Subcutaneous abdominal adipose tissue (tissue), 5 donors: Measurements from ENCODE around the gene LSS.
"Not testable (repeated sequence)": the region's sequence is repeated elsewhere in the genome, so short reads cannot be mapped to it uniquely, and the experiment has no call there.

Experiments used
- H3K27ac ChIP-seq: one replicate; pipeline ENCODE4 v1.7.0; 2013; ENCODE audit warnings: low read depth, mild to moderate bottlenecking, inconsistent platforms, low read length, moderate library complexity
- H3K27me3 ChIP-seq, 5 donors: one replicate each; pipeline ENCODE4 v1.7.0; 2013; ENCODE audit warnings: low read length in 5 of 5, inconsistent platforms in 1 of 5; ENCODE audit not compliant: control insufficient read depth in 5 of 5, insufficient read depth in 4 of 5
- H3K36me3 ChIP-seq, 5 donors: one replicate each; pipeline ENCODE4 v1.7.0; 2013; ENCODE audit warnings: low read length in 5 of 5; ENCODE audit not compliant: control insufficient read depth in 5 of 5, insufficient read depth in 5 of 5
- H3K4me1 ChIP-seq, 5 donors: one replicate each; pipeline ENCODE4 v1.7.0; 2013; ENCODE audit warnings: low read length in 5 of 5, mild to moderate bottlenecking in 3 of 5, moderate library complexity in 1 of 5; ENCODE audit not compliant: control insufficient read depth in 5 of 5, insufficient read depth in 5 of 5
- H3K4me3 ChIP-seq, 5 donors: one replicate each; pipeline ENCODE4 v1.7.0; 2013; ENCODE audit warnings: low read length in 5 of 5, low read depth in 1 of 5
- H3K9ac ChIP-seq, 5 donors: one replicate each; pipeline ENCODE4 v1.7.0; 2013; ENCODE audit warnings: low read length in 5 of 5, mild to moderate bottlenecking in 4 of 5, moderate library complexity in 3 of 5
- H3K9me3 ChIP-seq, 5 donors: one replicate each; pipeline ENCODE4 v1.7.0; 2013; ENCODE audit warnings: low read length in 5 of 5; ENCODE audit not compliant: control insufficient read depth in 5 of 5
- donor health status: healthy.
- donor health status: healthy.
- donor health status: healthy.
- donor health status: healthy.
- donor health status: healthy.

The LSS gene

DNA sequence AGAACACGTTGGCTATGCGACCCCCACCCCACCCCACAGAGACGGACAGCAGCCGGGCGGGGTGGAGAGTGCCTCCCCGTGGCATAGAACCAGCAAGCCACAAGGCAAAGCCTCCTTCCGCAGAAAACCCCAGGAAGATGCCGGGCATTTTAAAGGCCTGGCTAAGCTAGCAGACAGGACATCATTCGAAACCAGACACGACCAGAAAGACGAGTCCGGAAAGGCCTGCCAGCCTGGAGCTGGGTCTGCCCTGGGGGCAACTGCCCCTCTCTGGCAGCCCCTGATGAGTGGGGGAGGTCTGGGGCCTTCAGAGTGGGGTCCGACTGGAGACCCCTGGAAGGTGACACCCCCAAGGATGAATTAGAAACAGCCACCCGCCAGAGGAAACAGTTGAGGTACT, 81.7 kb downstream of the LSS start:
- H3K36me3 ChIP-seq, result no peaks in the 10 kb centered on the region
- no peak overlapping the region for H3K9ac ChIP-seq
- H3K4me3 ChIP-seq, result no peak overlapping the region
- H3K4me1 ChIP-seq, result peaks cover 0 to 7% (median 4%) of the 10 kb centered on the region in 5 donors
- no peaks in the 10 kb centered on the region for H3K9me3 ChIP-seq
- peaks cover 0 to 9% (median 2%) of the 10 kb centered on the region in 5 donors for H3K27me3 ChIP-seq
- no peak overlapping the region for H3K27ac ChIP-seq

GRCh38 chr21:46145840-46146691, 82.5 kb downstream of the LSS start:
- H3K27ac ChIP-seq, result no peak overlapping the region
- no peaks in the 10 kb centered on the region for H3K9me3 ChIP-seq
- peaks cover 0 to 7% (median 4%) of the 10 kb centered on the region in 5 donors for H3K4me1 ChIP-seq
- H3K4me3 ChIP-seq, result no peak overlapping the region
- H3K9ac ChIP-seq, result no peak overlapping the region
- H3K27me3 ChIP-seq, result peaks cover 0 to 4% (median 2%) of the 10 kb centered on the region in 5 donors
- H3K36me3 ChIP-seq, result no peaks in the 10 kb centered on the region

GRCh38 chr21:46145159-46145839, 83.3 kb downstream of the LSS start:
- peaks cover 0 to 7% (median 4%) of the 10 kb centered on the region in 5 donors for H3K4me1 ChIP-seq
- no peak overlapping the region for H3K27ac ChIP-seq
- H3K4me3 ChIP-seq, result no peak overlapping the region
- H3K27me3 ChIP-seq, result peaks cover 0 to 5% (median 1%) of the 10 kb centered on the region in 5 donors
- no peaks in the 10 kb centered on the region for H3K36me3 ChIP-seq
- no peak overlapping the region for H3K9ac ChIP-seq
- no peaks in the 10 kb centered on the region for H3K9me3 ChIP-seq

DNA sequence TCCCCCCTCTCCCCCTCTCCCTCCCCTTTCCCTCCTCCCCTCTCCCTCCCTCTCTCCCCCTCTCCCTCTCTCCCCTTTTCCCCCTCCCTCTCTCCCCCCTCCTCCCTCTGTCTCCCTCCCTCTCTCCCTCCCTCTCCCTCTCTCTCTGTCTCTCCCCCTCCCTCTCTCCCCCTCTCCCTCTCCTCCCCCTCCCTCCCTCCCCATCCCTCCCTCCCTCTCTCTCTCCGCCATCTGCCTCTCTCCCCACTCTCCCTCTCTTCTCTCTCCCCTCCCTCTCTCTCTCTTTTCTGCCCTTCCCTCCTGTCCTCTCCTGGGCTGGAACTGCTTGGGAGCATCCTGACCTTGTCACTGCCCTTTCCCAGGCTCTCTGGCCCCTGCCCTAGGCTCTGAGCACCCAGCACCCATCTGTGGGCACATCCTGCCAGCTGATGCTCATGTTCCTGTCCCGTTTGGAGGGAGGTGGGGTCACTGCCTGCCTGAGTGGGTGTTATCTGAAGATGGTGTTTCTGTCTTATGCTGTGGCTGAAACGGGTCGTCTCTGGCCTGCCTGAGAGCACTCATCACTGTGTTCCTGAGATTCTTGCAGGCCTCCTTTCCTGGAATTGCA, 84.0 kb downstream of the LSS start:
- no peak overlapping the region for H3K27ac ChIP-seq
- H3K4me1 ChIP-seq, result peaks cover 0 to 7% (median 4%) of the 10 kb centered on the region in 5 donors
- H3K4me3 ChIP-seq, result no peak overlapping the region
- no peak overlapping the region for H3K9ac ChIP-seq
- H3K27me3 ChIP-seq, result peaks cover 0 to 12% (median 8%) of the 10 kb centered on the region in 5 donors
- H3K9me3 ChIP-seq, result no peaks in the 10 kb centered on the region
- H3K36me3 ChIP-seq, result no peaks in the 10 kb centered on the region

GRCh38 chr21:46142582-46143473, 85.7 kb downstream of the LSS start:
- Histone ChIP-seq H3K27ac (no peak overlapping the region), H3K36me3 (no peaks in the 10 kb centered on the region), H3K9ac (no peak overlapping the region), H3K4me1 (peaks cover 0 to 7% (median 4%) of the 10 kb centered on the region in 5 donors), H3K9me3 (no peaks in the 10 kb centered on the region), H3K27me3 (peaks cover 0 to 18% (median 11%) of the 10 kb centered on the region in 5 donors), H3K4me3 (no peak overlapping the region)

- no peak overlapping the region for H3K4me3 ChIP-seq
- no peak overlapping the region for H3K27ac ChIP-seq
- H3K9ac ChIP-seq, result no peak overlapping the region
- H3K27me3 ChIP-seq, result peaks cover 0 to 22% (median 16%) of the 10 kb centered on the region in 5 donors
- no peaks in the 10 kb centered on the region for H3K9me3 ChIP-seq
- H3K36me3 ChIP-seq, result no peaks in the 10 kb centered on the region
- peaks cover 0 to 7% (median 4%) of the 10 kb centered on the region in 5 donors for H3K4me1 ChIP-seq
Measured at GRCh38 chr21:46141767-46142581, 86.6 kb downstream of the LSS start.

DNA sequence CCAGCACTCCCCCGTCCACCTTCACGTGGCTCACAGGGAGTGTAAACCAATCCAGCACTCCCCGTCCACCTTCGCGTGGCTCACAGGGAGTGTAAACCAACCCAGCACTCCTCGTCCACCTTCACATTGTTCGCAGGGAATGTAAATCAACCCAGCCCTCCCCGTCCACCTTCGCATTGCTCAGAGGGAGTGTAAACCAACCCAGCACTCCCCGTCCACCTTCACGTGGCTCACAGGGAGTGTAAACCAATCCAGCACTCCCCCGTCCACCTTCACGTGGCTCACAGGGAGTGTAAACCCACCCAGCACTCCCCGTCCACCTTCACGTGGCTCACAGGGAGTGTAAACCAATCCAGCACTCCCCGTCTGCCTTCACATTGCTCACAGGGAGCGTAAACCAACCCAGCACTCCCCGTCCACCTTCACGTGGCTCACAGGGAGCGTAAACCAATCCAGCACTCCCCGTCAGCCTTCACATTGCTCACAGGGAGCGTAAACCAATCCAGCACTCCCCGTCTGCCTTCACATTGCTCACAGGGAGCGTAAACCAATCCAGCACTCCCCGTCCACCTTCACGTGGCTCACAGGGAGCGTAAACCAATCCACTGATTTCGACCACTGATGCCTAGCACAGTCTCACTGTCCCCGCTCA, 88.1 kb downstream of the LSS start:
- peaks cover 0 to 27% (median 19%) of the 10 kb centered on the region in 5 donors for H3K27me3 ChIP-seq
- not testable (repeated sequence) for H3K9me3 ChIP-seq, H3K4me3 ChIP-seq, H3K9ac ChIP-seq, H3K36me3 ChIP-seq, H3K4me1 ChIP-seq, H3K27ac ChIP-seq

GRCh38 chr21:46139686-46140085, 88.9 kb downstream of the LSS start:
- no peaks in the 10 kb centered on the region for H3K9me3 ChIP-seq
- no peaks in the 10 kb centered on the region for H3K36me3 ChIP-seq

More at GRCh38 chr21:46139686-46140085, 88.9 kb downstream of the LSS start:
- no peak overlapping the region for H3K4me3 ChIP-seq
- peaks cover 0 to 7% (median 4%) of the 10 kb centered on the region in 5 donors for H3K4me1 ChIP-seq
- peaks cover 0 to 25% (median 19%) of the 10 kb centered on the region in 5 donors for H3K27me3 ChIP-seq
- no peak overlapping the region for H3K9ac ChIP-seq
- no peak overlapping the region for H3K27ac ChIP-seq
